ENCODE data around the gene NGEF. TPM values are rescaled to one million over a fixed set of nuclear protein-coding genes. Genes with fewer than 3 reads are reported as not detected.

The NGEF gene
- total and polyA plus RNA-seq, 10 of the 15 experiments (the other 5 are each of a cell fraction or from before 2014, with no cell fraction given): 0.12 TPM; not detected in 9

GRCh38 chr2:232850039-232850438 is 163.0 kb downstream of the NGEF start:
- 100% methylated on average over 3 of the region's 3 CpGs for WGBS (ENCODE audit: insufficient coverage, insufficient replicate concordance, low lambda C conversion rate, missing lambda C conversion rate)
- TF ChIP-seq ZNF207 (IDR thresholded peaks at IDR 0.05; ENCODE audit: borderline replicate concordance) (no peak), NR2F1 (conservative IDR thresholded peaks at IDR 0.05) (no peak), RCOR1 (conservative IDR thresholded peaks at IDR 0.05; ENCODE audit: low read depth, low read length) (no peak), SKIL (IDR thresholded peaks at IDR 0.05; ENCODE audit: low read depth, poor library complexity, severe bottlenecking) (no peak), TAF1 (IDR thresholded peaks at IDR 0.05; ENCODE audit: borderline replicate concordance, low read depth, low read length) (no peak), SMC3 (IDR thresholded peaks at IDR 0.05; ENCODE audit: borderline replicate concordance, low read length) (no peak), EED (IDR thresholded peaks at IDR 0.05; ENCODE audit: low read depth) (no peak), CHD4 (IDR thresholded peaks at IDR 0.05) (no peak), KDM1A (IDR thresholded peaks at IDR 0.05; ENCODE audit: borderline replicate concordance) (no peak), LARP7 (IDR thresholded peaks at IDR 0.05) (no peak), SREBF1 (IDR thresholded peaks at IDR 0.05; ENCODE audit: low read length) (no peak), DPF2 (IDR thresholded peaks at IDR 0.05) (no peak), HDGF (IDR thresholded peaks at IDR 0.05) (no peak), REST (IDR thresholded peaks at IDR 0.05; ENCODE audit: low read depth, low read length) (no peak), YY1 (IDR thresholded peaks at IDR 0.05; ENCODE audit: low read depth, low read length) (no peak), NFIC (IDR thresholded peaks at IDR 0.05; ENCODE audit: low read depth, low read length) (no peak), ZSCAN29 (IDR thresholded peaks at IDR 0.05) (no peak), IKZF2 (IDR thresholded peaks at IDR 0.05) (no peak), ZNF622 (IDR thresholded peaks at IDR 0.05) (no peak), NR2C1 (IDR thresholded peaks at IDR 0.05) (no peak)
- no peak overlapping the region for H2AFZ ChIP-seq (ENCODE audit: control insufficient read depth, low read depth, low read length)
- H3K79me2 ChIP-seq (ENCODE audit: control insufficient read depth, insufficient read depth, low read length): no peaks in the 10 kb centered on the region
- peaks cover 4 to 11% of the 10 kb centered on the region in 2 experiments; a peak in 3 of 4 replicates for H3K36me3 ChIP-seq (ENCODE audit: control insufficient read depth in 2 of 2, insufficient read depth in 2 of 2, low read length in 1 of 2)
- ATAC-seq (no peak), FAIRE-seq (no peak), DNase-seq (ENCODE audit: low read depth, low spot score) (no peak)
- in situ Hi-C loops (cut with MboI) (loop anchor here (5.0 kb wide), 2 partner anchors 177 to 402 kb away; partner anchors contain the start of gene ATG16L1), intact Hi-C loops (cut with micrococcal nuclease; ENCODE audit: unreplicated experiment) (loop anchor here (5.0 kb wide), 1 partner anchor 177 kb away; no protein-coding TSS in a partner anchor)
- H3K9ac ChIP-seq (ENCODE audit: control insufficient read depth, insufficient read depth, low read length): no peak overlapping the region
- H3K4me1 ChIP-seq (ENCODE audit: control insufficient read depth, insufficient read depth, low read length): no peaks in the 10 kb centered on the region
- H4K20me1 ChIP-seq (ENCODE audit: control insufficient read depth, insufficient read depth): no peaks in the 10 kb centered on the region
- RAD21 ChIA-PET (ENCODE audit: unreplicated experiment): no interaction called here
- no peaks in the 10 kb centered on the region for H3K27me3 ChIP-seq (replicated peaks in 1 of 2; ENCODE audit: control insufficient read depth in 2 of 2, insufficient read depth in 2 of 2, low read length in 1 of 2)
- SMC1A ChIA-PET (ENCODE audit: uncharacterized antibody, unreplicated experiment): interaction anchor here (0.6 kb wide), 2 partner anchors 204 to 312 kb away, joined by 3 read pairs; no protein-coding TSS in a partner anchor
- CTCF ChIA-PET: interaction anchor here (2.0 kb wide), 1 partner anchor 17 kb away, joined by 7 read pairs; no protein-coding TSS in a partner anchor
- POLR2A ChIA-PET: interaction anchor here (1.0 kb wide), 1 partner anchor 203 kb away, joined by 3 read pairs; no protein-coding TSS in a partner anchor
- no peak overlapping the region for H3K27ac ChIP-seq (ENCODE audit: control insufficient read depth, insufficient read depth)
- H3K4me3 ChIP-seq: no peak overlapping the region
- H3K4me2 ChIP-seq (ENCODE audit: control insufficient read depth, insufficient read depth): no peak overlapping the region
- H3K9me3 ChIP-seq (replicated peaks; ENCODE audit: control insufficient read depth, insufficient read depth, low read length): no peaks in the 10 kb centered on the region
- BruUV-seq (replicated peaks): no TSS peak
